ENCODE measurements around the gene DISC1. TPM values are rescaled to one million over a fixed set of nuclear protein-coding genes. Genes with fewer than 3 reads are reported as not detected.

Gene DISC1
- total RNA-seq, 2 donors from 2014 or later: 6.7 to 9.3 TPM

DNA sequence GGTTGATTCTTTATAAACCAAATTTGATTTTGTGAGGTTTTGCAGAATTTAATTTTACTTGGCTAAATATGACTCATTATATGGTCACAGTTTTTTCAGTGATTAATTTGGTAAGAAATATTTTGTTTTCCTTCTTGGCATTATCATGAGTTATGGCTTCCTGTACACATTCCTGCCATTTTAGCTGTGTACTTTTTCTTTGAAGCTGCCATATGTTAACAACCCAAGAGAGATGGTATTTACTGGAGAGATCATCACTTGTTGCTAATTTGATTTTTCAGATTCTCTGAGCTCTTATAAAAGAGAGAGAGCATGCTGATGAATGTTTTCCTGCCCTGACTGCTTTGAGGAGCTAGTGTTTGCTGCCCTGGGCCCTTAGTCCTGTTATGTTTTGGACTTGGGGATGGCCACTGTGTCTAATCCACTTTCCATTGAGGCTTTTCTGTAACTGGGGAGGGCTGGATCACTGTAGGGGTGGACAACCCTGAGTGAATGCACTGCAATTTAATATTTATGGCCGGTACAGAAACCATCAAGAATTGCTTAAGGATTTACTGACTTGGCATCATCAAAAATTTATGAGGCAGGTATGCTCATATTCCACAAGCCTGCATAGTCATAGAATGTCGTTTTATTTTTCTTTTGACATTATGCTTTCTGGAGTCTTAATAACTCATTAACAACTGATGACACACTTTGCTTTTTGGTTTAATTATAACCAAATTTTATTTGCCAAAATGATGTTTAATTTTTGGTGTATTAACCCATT is 200.9 kb downstream of the DISC1 start:
- intact Hi-C loops (cut with DNase I): no loop called here
- WGBS: 48% methylated on average over 2 of the region's 2 CpGs
- TF ChIP-seq POLR2A (IDR thresholded peaks at IDR 0.05) (no peak), POLR2AphosphoS5 (IDR thresholded peaks at IDR 0.05) (no peak)
- TF ChIP-seq, protein P1, sequence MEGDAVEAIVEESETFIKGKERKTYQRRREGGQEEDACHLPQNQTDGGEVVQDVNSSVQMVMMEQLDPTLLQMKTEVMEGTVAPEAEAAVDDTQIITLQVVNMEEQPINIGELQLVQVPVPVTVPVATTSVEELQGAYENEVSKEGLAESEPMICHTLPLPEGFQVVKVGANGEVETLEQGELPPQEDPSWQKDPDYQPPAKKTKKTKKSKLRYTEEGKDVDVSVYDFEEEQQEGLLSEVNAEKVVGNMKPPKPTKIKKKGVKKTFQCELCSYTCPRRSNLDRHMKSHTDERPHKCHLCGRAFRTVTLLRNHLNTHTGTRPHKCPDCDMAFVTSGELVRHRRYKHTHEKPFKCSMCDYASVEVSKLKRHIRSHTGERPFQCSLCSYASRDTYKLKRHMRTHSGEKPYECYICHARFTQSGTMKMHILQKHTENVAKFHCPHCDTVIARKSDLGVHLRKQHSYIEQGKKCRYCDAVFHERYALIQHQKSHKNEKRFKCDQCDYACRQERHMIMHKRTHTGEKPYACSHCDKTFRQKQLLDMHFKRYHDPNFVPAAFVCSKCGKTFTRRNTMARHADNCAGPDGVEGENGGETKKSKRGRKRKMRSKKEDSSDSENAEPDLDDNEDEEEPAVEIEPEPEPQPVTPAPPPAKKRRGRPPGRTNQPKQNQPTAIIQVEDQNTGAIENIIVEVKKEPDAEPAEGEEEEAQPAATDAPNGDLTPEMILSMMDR (IDR thresholded peaks at IDR 0.05): no peak
- Histone ChIP-seq H3K36me3 (no peaks in the 10 kb centered on the region), H3K27me3 (replicated peaks; ENCODE audit: insufficient read depth) (no peaks in the 10 kb centered on the region), H3K4me1 (replicated peaks) (no peaks in the 10 kb centered on the region), H3K27ac (no peak overlapping the region), H3K4me3 (no peak overlapping the region), H3K9me3 (no peaks in the 10 kb centered on the region)
- no peak for DNase-seq (ENCODE audit: low spot score)

DNA sequence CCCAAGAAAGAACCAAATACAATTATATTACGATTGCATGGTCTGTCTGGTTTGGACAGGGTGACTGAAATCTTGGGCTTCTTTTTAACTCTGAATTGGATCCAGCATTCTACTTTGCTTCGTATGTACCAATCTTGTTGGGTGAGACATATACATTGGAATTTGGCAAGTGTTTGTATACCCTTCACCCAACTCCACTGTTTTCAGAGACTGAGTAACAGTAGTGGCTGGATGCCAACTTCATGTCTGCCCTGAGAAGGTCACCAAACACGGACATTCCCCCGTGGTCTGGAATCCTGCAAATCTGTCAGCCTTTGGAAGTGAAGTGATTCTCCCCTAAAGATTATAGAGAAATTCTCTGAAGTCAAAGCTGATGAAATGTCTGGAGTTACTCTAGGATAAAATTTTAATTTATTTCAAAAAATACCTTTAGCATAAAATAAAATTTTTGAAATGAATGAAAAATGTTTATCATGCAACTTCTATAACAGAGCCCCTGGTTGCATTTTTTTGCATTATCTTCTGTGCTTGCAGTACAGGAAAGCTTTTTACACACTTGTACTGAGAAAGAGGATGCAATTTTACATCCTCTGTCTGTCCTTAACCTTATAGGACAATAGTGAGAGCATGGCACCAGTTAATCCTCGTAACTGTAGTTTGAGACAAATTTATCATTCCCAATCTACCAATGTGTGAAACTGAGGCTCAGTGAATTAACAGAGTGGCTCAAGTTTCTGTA is 201.8 kb downstream of the DISC1 start:
- WGBS: 59% methylated on average over 5 of the region's 5 CpGs
- no peak for DNase-seq (ENCODE audit: low spot score)

DNA sequence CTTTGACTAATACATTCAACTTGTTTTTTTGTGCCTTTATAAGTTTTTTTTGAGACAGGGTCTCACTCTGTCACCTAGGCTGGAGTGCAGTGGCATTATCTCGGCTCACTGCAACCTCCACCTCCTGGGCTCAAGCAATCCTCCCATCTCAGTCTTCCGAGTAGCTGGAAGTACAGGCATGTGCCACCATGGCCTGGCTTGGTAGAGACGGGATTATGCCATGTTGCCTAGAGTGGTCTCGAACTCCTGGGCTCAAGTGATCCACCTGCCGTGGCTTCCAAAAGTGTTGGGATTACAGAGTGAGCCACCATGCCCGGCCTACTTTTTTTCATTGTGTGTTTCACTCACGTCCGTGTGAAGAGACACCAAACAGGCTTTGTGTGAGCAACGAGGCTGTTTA is 202.7 kb downstream of the DISC1 start:
- Histone ChIP-seq H3K36me3 (no peaks in the 10 kb centered on the region), H3K4me1 (replicated peaks) (no peaks in the 10 kb centered on the region), H3K27me3 (replicated peaks; ENCODE audit: insufficient read depth) (no peaks in the 10 kb centered on the region), H3K4me3 (no peak overlapping the region), H3K9me3 (no peaks in the 10 kb centered on the region), H3K27ac (no peak overlapping the region)
- DNase-seq (ENCODE audit: low spot score): no peak
- WGBS: 75% methylated on average over 9 of the region's 9 CpGs
- TF ChIP-seq POLR2AphosphoS5 (IDR thresholded peaks at IDR 0.05): no peak
- no peak for TF ChIP-seq POLR2A (IDR thresholded peaks at IDR 0.05)
- TF ChIP-seq, protein P1 (IDR thresholded peaks at IDR 0.05): no peak
- intact Hi-C loops (cut with DNase I): no loop called here

More for the DNA sequence above, 201.8 kb downstream of the DISC1 start:
- no peak overlapping the region for H3K27ac ChIP-seq
- intact Hi-C loops (cut with DNase I): no loop called here
- no peaks in the 10 kb centered on the region for H3K4me1 ChIP-seq (replicated peaks)
- no peak for TF ChIP-seq POLR2A (IDR thresholded peaks at IDR 0.05)
- TF ChIP-seq POLR2AphosphoS5 (IDR thresholded peaks at IDR 0.05): no peak
- TF ChIP-seq, protein P1 (IDR thresholded peaks at IDR 0.05): no peak
- no peaks in the 10 kb centered on the region for H3K9me3 ChIP-seq
- no peaks in the 10 kb centered on the region for H3K36me3 ChIP-seq
- H3K27me3 ChIP-seq (replicated peaks; ENCODE audit: insufficient read depth): no peaks in the 10 kb centered on the region
- H3K4me3 ChIP-seq: no peak overlapping the region

DNA sequence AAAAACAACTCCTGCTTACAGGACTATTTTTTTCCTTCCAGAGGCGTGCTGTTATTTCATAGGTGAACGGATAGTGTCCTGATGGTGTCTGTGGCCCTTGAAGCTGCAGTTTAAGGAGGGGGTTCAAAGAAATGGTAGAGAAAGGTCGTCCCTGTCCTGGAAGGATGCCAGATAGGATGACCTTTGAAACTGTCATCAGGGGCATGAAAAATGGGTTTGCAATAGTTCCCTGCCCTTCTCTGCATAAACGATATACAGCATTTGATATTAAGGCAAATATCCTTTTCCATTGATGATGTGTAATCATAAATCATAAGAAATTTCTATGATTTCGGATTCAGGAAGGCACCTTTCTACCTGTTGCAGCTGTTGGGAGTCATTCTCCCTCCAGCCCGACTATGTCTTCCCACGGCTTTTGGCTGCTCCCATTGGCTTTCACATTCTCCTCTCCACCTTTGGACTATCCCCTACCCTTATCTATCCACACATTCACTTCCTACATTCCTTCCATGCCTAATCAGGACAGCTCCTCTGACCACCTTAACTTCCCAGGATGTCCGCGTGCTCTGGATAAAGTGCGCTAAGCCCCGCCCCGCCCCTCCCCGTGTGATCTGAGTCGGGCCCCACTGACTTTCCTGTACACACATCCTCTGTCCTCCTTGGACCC is 209.8 kb downstream of the DISC1 start:
- no peaks in the 10 kb centered on the region for H3K4me1 ChIP-seq (replicated peaks)

More for the DNA sequence above, 209.8 kb downstream of the DISC1 start:
- 89% methylated on average over 14 of the region's 14 CpGs for WGBS
- no peaks in the 10 kb centered on the region for H3K9me3 ChIP-seq
- no peak overlapping the region for H3K4me3 ChIP-seq
- intact Hi-C loops (cut with DNase I): no loop called here
- H3K36me3 ChIP-seq: no peaks in the 10 kb centered on the region
- H3K27ac ChIP-seq: no peak overlapping the region
- no peak for DNase-seq (ENCODE audit: low spot score)
- TF ChIP-seq POLR2A (IDR thresholded peaks at IDR 0.05) (no peak), POLR2AphosphoS5 (IDR thresholded peaks at IDR 0.05) (no peak)
- TF ChIP-seq, protein P1 (IDR thresholded peaks at IDR 0.05): no peak
- H3K27me3 ChIP-seq (replicated peaks; ENCODE audit: insufficient read depth): no peaks in the 10 kb centered on the region
